ENCODE data around the gene PLIN5. TPM values are rescaled to one million over a fixed set of nuclear protein-coding genes. Genes with fewer than 3 reads are reported as not detected.

PLIN5 gene
- total and polyA plus RNA-seq, 2 of the 8 experiments (the other 6 are each of a cell fraction or from before 2014, with no cell fraction given): 2.0 to 2.5 TPM

GRCh38 chr19:4517451-4518057 lies 17.5 kb downstream of the PLIN5 start (continued):
- TF ChIP-seq CTCF (IDR thresholded peaks at IDR 0.05; ENCODE audit: control extremely low read depth in 1 of 3, insufficient read depth in 1 of 3, low read depth in 1 of 3, low read length in 3 of 3): no peak
- TF ChIP-seq BRCA1 (IDR thresholded peaks at IDR 0.05; ENCODE audit: low read depth, low read length): no peak
- no peak for TF ChIP-seq EGR1 (IDR thresholded peaks at IDR 0.05; ENCODE audit: borderline replicate concordance, low read depth, low read length)
- no peak for TF ChIP-seq EZH2 (IDR thresholded peaks at IDR 0.05; ENCODE audit: low read depth, low read length, severe bottlenecking)
- no peak for TF ChIP-seq TAF1 (IDR thresholded peaks at IDR 0.05; ENCODE audit: low read depth, low read length)
